HG02623 (cell line): ENCODE results near the gene ERCC6L.

ENCODE experiments used
- ATAC-seq: cut with Tn5 transposase; IDR thresholded peaks from one replicate; pipeline ENCODE4 v1.9.1; 2021; ENCODE audit warnings: moderate library complexity; ENCODE audit not compliant: unreplicated experiment

Gene ERCC6L, protein sequence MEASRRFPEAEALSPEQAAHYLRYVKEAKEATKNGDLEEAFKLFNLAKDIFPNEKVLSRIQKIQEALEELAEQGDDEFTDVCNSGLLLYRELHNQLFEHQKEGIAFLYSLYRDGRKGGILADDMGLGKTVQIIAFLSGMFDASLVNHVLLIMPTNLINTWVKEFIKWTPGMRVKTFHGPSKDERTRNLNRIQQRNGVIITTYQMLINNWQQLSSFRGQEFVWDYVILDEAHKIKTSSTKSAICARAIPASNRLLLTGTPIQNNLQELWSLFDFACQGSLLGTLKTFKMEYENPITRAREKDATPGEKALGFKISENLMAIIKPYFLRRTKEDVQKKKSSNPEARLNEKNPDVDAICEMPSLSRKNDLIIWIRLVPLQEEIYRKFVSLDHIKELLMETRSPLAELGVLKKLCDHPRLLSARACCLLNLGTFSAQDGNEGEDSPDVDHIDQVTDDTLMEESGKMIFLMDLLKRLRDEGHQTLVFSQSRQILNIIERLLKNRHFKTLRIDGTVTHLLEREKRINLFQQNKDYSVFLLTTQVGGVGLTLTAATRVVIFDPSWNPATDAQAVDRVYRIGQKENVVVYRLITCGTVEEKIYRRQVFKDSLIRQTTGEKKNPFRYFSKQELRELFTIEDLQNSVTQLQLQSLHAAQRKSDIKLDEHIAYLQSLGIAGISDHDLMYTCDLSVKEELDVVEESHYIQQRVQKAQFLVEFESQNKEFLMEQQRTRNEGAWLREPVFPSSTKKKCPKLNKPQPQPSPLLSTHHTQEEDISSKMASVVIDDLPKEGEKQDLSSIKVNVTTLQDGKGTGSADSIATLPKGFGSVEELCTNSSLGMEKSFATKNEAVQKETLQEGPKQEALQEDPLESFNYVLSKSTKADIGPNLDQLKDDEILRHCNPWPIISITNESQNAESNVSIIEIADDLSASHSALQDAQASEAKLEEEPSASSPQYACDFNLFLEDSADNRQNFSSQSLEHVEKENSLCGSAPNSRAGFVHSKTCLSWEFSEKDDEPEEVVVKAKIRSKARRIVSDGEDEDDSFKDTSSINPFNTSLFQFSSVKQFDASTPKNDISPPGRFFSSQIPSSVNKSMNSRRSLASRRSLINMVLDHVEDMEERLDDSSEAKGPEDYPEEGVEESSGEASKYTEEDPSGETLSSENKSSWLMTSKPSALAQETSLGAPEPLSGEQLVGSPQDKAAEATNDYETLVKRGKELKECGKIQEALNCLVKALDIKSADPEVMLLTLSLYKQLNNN

GRCh38 chrX:72238721-72239475 lies at the start of gene ERCC6L:
ERCC6L (minus strand) TSS chrX:72239027; CDS start chrX:72238911, 116 bp downstream.
- ATAC-seq, result peak; percentile 98

DNA sequence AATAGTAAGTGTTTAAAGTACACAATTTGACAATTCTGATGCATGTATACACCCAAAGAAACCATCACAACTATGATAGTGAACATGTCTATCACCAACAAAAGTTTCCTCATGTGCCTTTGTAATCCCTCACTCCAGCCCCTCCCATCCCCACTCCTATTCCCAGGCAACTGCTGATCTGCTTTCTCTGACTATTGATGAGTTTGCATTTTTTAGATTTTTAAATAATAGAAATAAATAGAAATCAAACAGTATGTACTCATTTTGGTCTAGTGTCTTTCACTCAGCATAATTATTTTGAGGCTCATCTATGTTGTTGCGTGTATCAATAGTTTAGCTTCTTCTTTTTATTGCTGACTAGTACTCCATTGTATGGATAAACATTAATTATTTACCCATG lies 43.5 kb upstream of the ERCC6L start:
- no peak for ATAC-seq

- ATAC-seq, result no peak
Measured at GRCh38 chrX:72280321-72280845, 41.6 kb upstream of the ERCC6L start.

- no peak for ATAC-seq
Measured at GRCh38 chrX:72276478-72276953, 37.7 kb upstream of the ERCC6L start.

GRCh38 chrX:72274526-72274925 lies 35.7 kb upstream of the ERCC6L start:
- no peak for ATAC-seq

DNA sequence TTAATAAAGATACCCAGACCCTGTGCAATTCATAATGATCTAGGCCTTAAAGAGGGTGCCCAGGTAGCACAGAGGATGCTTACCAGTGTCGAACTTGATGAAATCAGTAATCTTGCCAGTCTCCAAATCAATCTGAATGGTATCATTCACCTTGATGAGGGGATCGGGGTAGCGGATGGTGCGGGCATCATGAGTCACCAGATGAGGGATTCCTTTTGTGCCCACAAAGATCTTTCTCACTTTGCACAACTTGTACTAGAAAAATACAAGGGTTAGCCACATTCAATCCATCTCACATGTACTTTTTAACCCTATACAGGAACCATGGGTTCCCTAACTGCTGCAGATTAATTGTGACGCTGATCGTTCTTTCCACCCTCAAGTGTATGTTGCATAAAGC lies 34.9 kb upstream of the ERCC6L start:
- ATAC-seq, result no peak

GRCh38 chrX:72272868-72273267 lies 34.0 kb upstream of the ERCC6L start:
- no peak for ATAC-seq

- ATAC-seq, result no peak
Measured at GRCh38 chrX:72271812-72272211, 33.0 kb upstream of the ERCC6L start.

DNA sequence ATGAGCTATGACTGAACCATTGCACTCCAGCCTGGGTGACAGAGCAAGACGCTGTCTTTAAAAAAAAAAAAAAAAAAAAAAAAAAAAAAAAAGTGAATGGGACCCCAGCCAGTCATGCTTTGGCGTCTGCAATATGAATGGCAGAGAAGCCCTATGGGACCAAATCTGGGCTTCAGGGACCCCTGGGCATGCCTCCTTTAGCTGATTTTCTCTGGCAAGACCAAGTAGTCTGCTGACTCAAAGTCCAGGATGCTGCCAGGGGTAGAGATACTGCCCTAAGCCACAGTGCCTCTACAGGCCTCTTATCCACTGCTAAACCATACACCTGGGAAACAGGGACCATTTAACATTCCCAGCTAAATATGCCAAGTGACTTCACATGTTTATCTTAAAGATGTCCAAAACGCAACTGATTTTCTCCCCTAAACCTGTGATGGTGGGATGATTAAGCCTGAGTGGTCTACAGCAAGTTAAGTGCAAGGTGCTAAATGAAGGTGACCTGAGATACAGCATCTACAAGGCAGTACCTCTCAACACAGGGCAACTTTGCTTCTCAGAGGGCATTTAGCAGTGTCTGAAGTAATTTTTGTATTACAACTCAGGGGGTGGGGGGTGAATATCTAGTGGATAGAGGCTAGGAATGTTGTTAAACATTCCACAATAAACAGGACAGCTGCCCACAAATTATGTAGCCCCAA lies 32.4 kb upstream of the ERCC6L start:
- no peak for ATAC-seq

DNA sequence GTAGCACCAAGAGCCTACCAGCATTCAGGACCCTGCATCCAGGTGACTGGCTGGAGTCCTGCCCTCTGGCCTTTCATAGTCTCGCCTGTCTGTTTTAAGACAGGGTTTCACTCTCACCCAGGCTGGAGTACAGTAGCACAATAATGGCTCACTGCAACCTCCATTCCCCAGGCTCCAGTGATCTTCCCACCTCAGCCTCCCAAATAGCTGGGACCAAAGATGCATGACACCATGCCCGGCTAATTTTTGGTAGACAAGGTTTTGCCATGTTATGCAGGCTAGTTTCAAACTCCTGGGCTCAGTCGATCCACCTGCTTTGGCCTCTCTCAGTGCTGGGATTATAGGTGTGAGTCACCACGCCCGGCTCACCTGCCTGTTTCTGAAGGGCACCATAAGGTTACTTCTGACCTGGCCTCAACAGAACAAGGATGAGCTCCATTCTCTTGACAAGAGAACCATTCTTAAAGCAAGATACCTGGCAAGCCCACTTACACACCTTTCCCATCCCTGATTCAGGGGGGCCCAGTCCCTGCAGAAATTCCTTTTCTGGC lies 31.6 kb upstream of the ERCC6L start:
- no peak for ATAC-seq

DNA sequence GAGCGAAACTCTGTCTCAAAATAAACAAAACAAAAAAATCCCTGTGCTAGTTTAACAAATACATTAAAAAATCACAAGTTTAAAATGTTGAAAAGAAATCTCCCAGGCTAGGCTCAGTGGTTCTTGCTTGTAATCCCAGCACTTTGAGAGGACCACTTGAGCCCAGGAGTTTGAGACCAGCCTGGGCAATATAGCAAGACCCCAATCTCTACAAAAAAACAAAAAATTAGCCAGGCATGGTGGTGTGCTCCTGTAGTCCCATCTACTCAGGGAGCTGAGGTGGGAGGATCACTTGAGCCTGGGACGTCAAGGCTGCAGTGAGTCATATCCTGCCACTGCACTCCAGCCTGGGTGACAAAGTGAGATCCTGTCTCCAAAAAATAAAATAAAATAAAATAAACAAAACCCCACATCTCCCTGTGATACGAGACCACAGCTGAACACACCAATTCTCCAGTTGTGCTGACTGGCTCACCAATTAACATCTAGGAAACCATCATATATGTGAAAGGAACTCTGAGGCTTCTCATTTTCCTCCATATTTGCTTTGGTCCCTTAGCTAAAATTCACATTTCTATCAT lies 30.9 kb upstream of the ERCC6L start:
- ATAC-seq, result no peak

GRCh38 chrX:72268597-72269365 lies 30.0 kb upstream of the ERCC6L start:
- no peak for ATAC-seq

- no peak for ATAC-seq
Measured at GRCh38 chrX:72265263-72265662, 26.4 kb upstream of the ERCC6L start.

GRCh38 chrX:72262077-72262476 lies 23.2 kb upstream of the ERCC6L start:
- no peak for ATAC-seq

DNA sequence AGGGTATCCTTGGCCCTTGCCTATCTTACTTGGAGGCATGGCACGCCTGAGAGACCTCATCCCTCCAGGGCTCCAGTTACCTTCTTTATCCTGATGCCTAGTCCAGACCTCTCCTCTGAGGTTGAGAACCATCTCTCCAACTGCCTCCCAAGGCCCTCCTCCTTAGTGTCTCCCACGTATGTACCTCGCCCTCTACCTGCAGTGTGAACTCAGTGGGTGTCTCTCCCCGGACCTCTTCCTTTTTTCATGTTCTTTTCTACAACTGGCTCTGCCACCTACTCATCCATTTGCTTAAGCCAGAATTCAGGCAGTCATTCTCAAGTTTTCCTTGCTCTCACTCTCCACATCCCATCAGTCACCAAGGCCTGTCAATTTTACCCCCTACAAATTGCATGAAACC lies 21.6 kb upstream of the ERCC6L start:
- no peak for ATAC-seq

DNA sequence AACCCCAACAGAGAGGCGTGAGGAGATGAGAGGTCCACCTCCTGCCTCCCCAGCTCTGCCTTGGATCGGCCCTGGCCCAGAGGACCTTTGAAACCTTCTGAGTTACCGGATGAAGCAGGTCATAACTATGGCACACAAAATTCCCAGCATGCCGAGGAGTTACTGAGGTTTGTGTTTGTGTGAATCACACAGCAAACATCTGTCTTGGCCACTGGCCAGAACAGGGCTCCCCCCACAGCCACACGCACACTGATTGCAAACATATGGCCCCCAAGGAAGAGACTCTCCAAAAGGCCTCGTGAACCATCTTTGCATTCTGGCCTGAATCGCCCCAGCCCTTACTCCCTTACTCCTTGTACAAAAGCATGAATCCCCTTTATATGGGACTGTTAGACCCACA lies 19.3 kb upstream of the ERCC6L start:
- ATAC-seq, result no peak

DNA sequence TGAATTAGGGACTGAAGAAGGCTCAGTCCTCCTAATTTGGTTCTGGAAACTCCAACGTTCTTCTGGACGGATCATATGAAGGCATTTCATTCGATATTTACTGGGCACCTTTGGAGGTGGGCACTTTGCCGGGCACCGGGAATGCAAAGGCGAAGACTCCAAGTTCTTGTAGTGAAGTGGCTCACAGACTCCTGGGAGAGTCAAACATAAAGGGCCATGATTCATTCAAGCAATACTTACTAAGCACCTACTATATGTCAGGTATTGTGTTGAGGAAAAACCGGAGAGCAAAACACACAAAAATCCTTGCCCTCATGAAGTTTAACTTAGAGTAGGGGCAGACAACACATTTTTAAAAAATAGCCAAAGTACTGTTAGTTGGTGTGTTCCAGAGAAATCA lies 17.0 kb upstream of the ERCC6L start:
- no peak for ATAC-seq

GRCh38 chrX:72255445-72255844 lies 16.6 kb upstream of the ERCC6L start:
- no peak for ATAC-seq
